A549 (cell line): ENCODE measurements around the gene HPSE. TPM values are rescaled to one million over a fixed set of nuclear protein-coding genes. Genes with fewer than 3 reads are reported as not detected.
A peak's percentile ranks its signal among the peaks of the same experiment; 100 is the strongest.

ENCODE experiments used
- ATOH8 ChIP-seq: fragments of 250-450 bp; sonication (Bioruptor Pico); IDR thresholded peaks from 2 replicates; pipeline ENCODE4 v1.5.0; 2020; ENCODE audit warnings: low read depth, mild to moderate bottlenecking, moderate library complexity
- CBX2 ChIP-seq: fragments of 200-600 bp; sonication (generic); IDR thresholded peaks from 2 replicates; pipeline ENCODE4 v1.6.1; 2016; ENCODE audit warnings: low read depth, mild to moderate bottlenecking, borderline replicate concordance
- CBX8 ChIP-seq: fragments of 200-600 bp; sonication (generic); IDR thresholded peaks from 2 replicates; pipeline ENCODE4 v1.6.1; 2016
- CHD2 ChIP-seq: fragments of 150-350 bp; IDR thresholded peaks from 2 replicates; pipeline ENCODE4 v1.6.1; 2014; ENCODE audit warnings: low read length; ENCODE audit not compliant: partially characterized antibody
- CHD4 ChIP-seq: fragments of 200-600 bp; sonication (generic); IDR thresholded peaks from 2 replicates; pipeline ENCODE4 v1.6.1; 2016; ENCODE audit warnings: antibody characterized with exemption, mild to moderate bottlenecking, borderline replicate concordance
- E2F6 ChIP-seq: IDR thresholded peaks from 2 replicates; pipeline ENCODE4 v1.6.1; 2012; ENCODE audit warnings: low read depth, borderline replicate concordance
- EHF ChIP-seq: fragments of 250-450 bp; sonication (Bioruptor Pico); IDR thresholded peaks from 2 replicates; pipeline ENCODE4 v1.5.0; 2020; ENCODE audit warnings: mild to moderate bottlenecking
- EHMT2 ChIP-seq: fragments of 200-600 bp; sonication (generic); IDR thresholded peaks from 2 replicates; pipeline ENCODE4 v1.6.1; 2016; ENCODE audit warnings: antibody characterized with exemption, low read depth, mild to moderate bottlenecking, moderate library complexity
- ELK1 ChIP-seq: fragments of 150-350 bp; IDR thresholded peaks from 2 replicates; pipeline ENCODE4 v1.6.1; 2014; ENCODE audit warnings: low read depth, mild to moderate bottlenecking, low read length
- EP300 ChIP-seq, 2 experiments: fragments of >200 bp; sonication (Bioruptor Twin); formaldehyde crosslinking; IDR thresholded peaks; 2 replicates in 1 of 2; 3 replicates in 1 of 2; pipeline ENCODE4 v1.6.1; 2016 to 2017
- ESRRA ChIP-seq: fragments of 150-350 bp; IDR thresholded peaks from 2 replicates; pipeline ENCODE4 v1.6.1; 2014; ENCODE audit warnings: mild to moderate bottlenecking, low read length, borderline replicate concordance
- HDAC2 ChIP-seq: fragments of 200-600 bp; sonication (generic); IDR thresholded peaks from 2 replicates; pipeline ENCODE4 v1.6.1; 2016
- HOXB13 ChIP-seq: fragments of 250-450 bp; sonication (Bioruptor Pico); IDR thresholded peaks from 2 replicates; pipeline ENCODE4 v1.5.0; 2020; ENCODE audit warnings: low read depth, mild to moderate bottlenecking, moderate library complexity
- HOXB5 ChIP-seq: fragments of 250-450 bp; sonication (Bioruptor Pico); IDR thresholded peaks from 2 replicates; pipeline ENCODE4 v1.5.0; 2020; ENCODE audit warnings: mild to moderate bottlenecking, moderate library complexity
- JUN ChIP-seq, 2 experiments: fragments of >200 bp; sonication (Bioruptor Twin); formaldehyde crosslinking; IDR thresholded peaks; 2 replicates in 1 of 2; 3 replicates in 1 of 2; pipeline ENCODE4 v1.6.1; 2016 to 2017
- MAFK ChIP-seq: fragments of 450-650 bp; IDR thresholded peaks from 2 replicates; pipeline ENCODE4 v1.6.1; 2014; ENCODE audit not compliant: partially characterized antibody
- MAZ ChIP-seq: fragments of 150-350 bp; IDR thresholded peaks from 2 replicates; pipeline ENCODE4 v1.6.1; 2014; ENCODE audit warnings: antibody characterized with exemption, low read depth, low read length, borderline replicate concordance
- MYC ChIP-seq: IDR thresholded peaks from 2 replicates; pipeline ENCODE4 v1.6.1; 2012; ENCODE audit warnings: mild to moderate bottlenecking, inconsistent platforms, low read length, improper control_type of control experiment, borderline replicate concordance
- NFE2L2 ChIP-seq: fragments of 150-350 bp; conservative IDR thresholded peaks from 2 replicates; pipeline ENCODE4 v1.6.1; 2014; ENCODE audit warnings: low read length
- NPAS2 ChIP-seq: fragments of 250-450 bp; sonication (Bioruptor Pico); IDR thresholded peaks from 2 replicates; pipeline ENCODE4 v1.8.0; 2022; ENCODE audit warnings: mild to moderate bottlenecking, moderate library complexity, borderline replicate concordance
- POLR2A ChIP-seq: IDR thresholded peaks from 2 replicates; pipeline ENCODE4 v1.6.1; 2012; ENCODE audit warnings: mild to moderate bottlenecking, low read length
- POLR2AphosphoS2 ChIP-seq: conservative IDR thresholded peaks from 2 replicates; pipeline ENCODE4 v1.6.1; 2012; ENCODE audit warnings: low read length, improper control_type of control experiment, inconsistent platforms
- RAD21 ChIP-seq, 2 experiments: fragments of >200 bp in 1 of 2; sonication (Bioruptor Twin) in 1 of 2; formaldehyde crosslinking in 1 of 2; IDR thresholded peaks in 1 of 2; conservative IDR thresholded peaks in 1 of 2; 2 replicates in 1 of 2; 3 replicates in 1 of 2; pipeline ENCODE4 v1.6.1; 2012 to 2018; ENCODE audit warnings: inconsistent platforms in 1 of 2
- RARB ChIP-seq: fragments of 250-450 bp; sonication (Bioruptor Pico); IDR thresholded peaks from 2 replicates; pipeline ENCODE4 v1.8.0; 2021; ENCODE audit warnings: mild to moderate bottlenecking, moderate library complexity
- RFX5 ChIP-seq: fragments of 450-650 bp; IDR thresholded peaks from 2 replicates; pipeline ENCODE4 v1.7.1; 2014; ENCODE audit warnings: antibody characterized with exemption, mild to moderate bottlenecking, moderate library complexity
- SMC3 ChIP-seq: fragments of >200 bp; sonication (Bioruptor Twin); formaldehyde crosslinking; IDR thresholded peaks from 3 replicates; pipeline ENCODE4 v1.6.1; 2018; ENCODE audit warnings: inconsistent platforms
- SREBF2 ChIP-seq: fragments of 450-650 bp; IDR thresholded peaks from 2 replicates; pipeline ENCODE4 v1.6.1; 2014; ENCODE audit warnings: mild to moderate bottlenecking, moderate library complexity
- TFCP2L1 ChIP-seq: fragments of 250-450 bp; sonication (Bioruptor Pico); IDR thresholded peaks from 2 replicates; pipeline ENCODE4 v1.5.0; 2021; ENCODE audit warnings: mild to moderate bottlenecking
- TP53 ChIP-seq: fragments of 250-450 bp; sonication (Bioruptor Pico); IDR thresholded peaks from 2 replicates; pipeline ENCODE4 v1.5.0; 2021; ENCODE audit warnings: mild to moderate bottlenecking, moderate library complexity
- ZC3H11A ChIP-seq: fragments of 450-650 bp; IDR thresholded peaks from 2 replicates; pipeline ENCODE4 v1.6.1; 2014; ENCODE audit warnings: antibody characterized with exemption, mild to moderate bottlenecking
- ZFP36 ChIP-seq: fragments of 450-650 bp; IDR thresholded peaks from 2 replicates; pipeline ENCODE4 v1.6.1; 2014; ENCODE audit warnings: borderline replicate concordance; ENCODE audit not compliant: partially characterized antibody
- polyA plus RNA-seq, 4 experiments: library from polyadenylated mRNA; depleted of rRNA in 3 of 4; stranded (reverse); fragments of >200 nt; fragmentation: RNase III in 1 of 4; extraction: RNeasy Plus Mini Kit Qiagen cat#74134 plus additional on column Dnase treatment in 1 of 4; gene quantifications; 2 replicates in 3 of 4; 3 replicates in 1 of 4; pipeline ENCODE4 v1.2.3, GENCODE V29; 2011 to 2017
- TF ChIP-seq, protein P1 (sequence below): fragments of >200 bp; sonication (Bioruptor Twin); formaldehyde crosslinking; IDR thresholded peaks from 3 replicates; pipeline ENCODE4 v1.6.1; 2016
- TF ChIP-seq, protein P2 (sequence below): IDR thresholded peaks from 2 replicates; pipeline ENCODE4 v1.6.1; 2012
- TF ChIP-seq, protein P3 (sequence below): fragments of 450-650 bp; IDR thresholded peaks from 2 replicates; pipeline ENCODE4 v1.6.1; 2014; ENCODE audit warnings: antibody characterized with exemption
- TF ChIP-seq, protein P4 (sequence below): IDR thresholded peaks from 2 replicates; pipeline ENCODE4 v1.6.1; 2012
- TF ChIP-seq, protein P5 (sequence below): fragments of 250-450 bp; sonication (Bioruptor Pico); IDR thresholded peaks from 2 replicates; pipeline ENCODE4 v1.5.0; 2021; ENCODE audit warnings: mild to moderate bottlenecking, moderate library complexity, borderline replicate concordance

Gene HPSE
- polyA plus RNA-seq, 2 of the 4 experiments (the other 2 are of a cell fraction): 0.72 to 1.7 TPM

- TF ChIP-seq MAFK (no peak), SREBF2 (no peak), SMC3 (peak; percentile 41; the same call in 2 of the 3 replicates), RARB (CRISPR knock-in tag) (no peak), ATOH8 (CRISPR knock-in tag) (no peak), CBX8 (no peak), JUN (IDR thresholded peaks at IDR 0.05) (peak; percentile 50 to 82; a peak in 4 of 5 replicates), CHD4 (no peak), HOXB13 (CRISPR knock-in tag) (no peak), ZC3H11A (no peak), NPAS2 (no peak), RFX5 (no peak), E2F6 (peak; percentile 65; the same call in 1 of the 2 replicates), HOXB5 (no peak), NFE2L2 (no peak), EHF (no peak), TFCP2L1 (CRISPR knock-in tag) (no peak), ELK1 (no peak), ESRRA (no peak), HDAC2 (no peak), EHMT2 (no peak), POLR2A (peak; percentile 90), MAZ (no peak), MYC (no peak), TP53 (no peak), ZFP36 (no peak), POLR2AphosphoS2 (no peak), RAD21 (conservative IDR thresholded peaks at IDR 0.05 in 1 of 2, IDR thresholded peaks at IDR 0.05 in 1 of 2) (peak in 1 of 2 experiments; percentile 35; a peak in 2 of 5 replicates), CHD2 (peak; percentile 80), CBX2 (no peak), EP300 (IDR thresholded peaks at IDR 0.05) (no peak)
- TF ChIP-seq, protein P1, sequence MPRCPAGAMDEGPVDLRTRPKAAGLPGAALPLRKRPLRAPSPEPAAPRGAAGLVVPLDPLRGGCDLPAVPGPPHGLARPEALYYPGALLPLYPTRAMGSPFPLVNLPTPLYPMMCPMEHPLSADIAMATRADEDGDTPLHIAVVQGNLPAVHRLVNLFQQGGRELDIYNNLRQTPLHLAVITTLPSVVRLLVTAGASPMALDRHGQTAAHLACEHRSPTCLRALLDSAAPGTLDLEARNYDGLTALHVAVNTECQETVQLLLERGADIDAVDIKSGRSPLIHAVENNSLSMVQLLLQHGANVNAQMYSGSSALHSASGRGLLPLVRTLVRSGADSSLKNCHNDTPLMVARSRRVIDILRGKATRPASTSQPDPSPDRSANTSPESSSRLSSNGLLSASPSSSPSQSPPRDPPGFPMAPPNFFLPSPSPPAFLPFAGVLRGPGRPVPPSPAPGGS: peak; percentile 72; the same call in 2 of the 3 replicates
- TF ChIP-seq, protein P2, sequence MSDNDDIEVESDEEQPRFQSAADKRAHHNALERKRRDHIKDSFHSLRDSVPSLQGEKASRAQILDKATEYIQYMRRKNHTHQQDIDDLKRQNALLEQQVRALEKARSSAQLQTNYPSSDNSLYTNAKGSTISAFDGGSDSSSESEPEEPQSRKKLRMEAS: peak; percentile 74
- TF ChIP-seq, protein P3, sequence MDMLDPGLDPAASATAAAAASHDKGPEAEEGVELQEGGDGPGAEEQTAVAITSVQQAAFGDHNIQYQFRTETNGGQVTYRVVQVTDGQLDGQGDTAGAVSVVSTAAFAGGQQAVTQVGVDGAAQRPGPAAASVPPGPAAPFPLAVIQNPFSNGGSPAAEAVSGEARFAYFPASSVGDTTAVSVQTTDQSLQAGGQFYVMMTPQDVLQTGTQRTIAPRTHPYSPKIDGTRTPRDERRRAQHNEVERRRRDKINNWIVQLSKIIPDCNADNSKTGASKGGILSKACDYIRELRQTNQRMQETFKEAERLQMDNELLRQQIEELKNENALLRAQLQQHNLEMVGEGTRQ: no peak
- TF ChIP-seq, protein P4, sequence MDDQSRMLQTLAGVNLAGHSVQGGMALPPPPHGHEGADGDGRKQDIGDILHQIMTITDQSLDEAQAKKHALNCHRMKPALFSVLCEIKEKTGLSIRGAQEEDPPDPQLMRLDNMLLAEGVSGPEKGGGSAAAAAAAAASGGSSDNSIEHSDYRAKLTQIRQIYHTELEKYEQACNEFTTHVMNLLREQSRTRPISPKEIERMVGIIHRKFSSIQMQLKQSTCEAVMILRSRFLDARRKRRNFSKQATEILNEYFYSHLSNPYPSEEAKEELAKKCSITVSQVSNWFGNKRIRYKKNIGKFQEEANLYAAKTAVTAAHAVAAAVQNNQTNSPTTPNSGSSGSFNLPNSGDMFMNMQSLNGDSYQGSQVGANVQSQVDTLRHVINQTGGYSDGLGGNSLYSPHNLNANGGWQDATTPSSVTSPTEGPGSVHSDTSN: no peak
- TF ChIP-seq, protein P5, sequence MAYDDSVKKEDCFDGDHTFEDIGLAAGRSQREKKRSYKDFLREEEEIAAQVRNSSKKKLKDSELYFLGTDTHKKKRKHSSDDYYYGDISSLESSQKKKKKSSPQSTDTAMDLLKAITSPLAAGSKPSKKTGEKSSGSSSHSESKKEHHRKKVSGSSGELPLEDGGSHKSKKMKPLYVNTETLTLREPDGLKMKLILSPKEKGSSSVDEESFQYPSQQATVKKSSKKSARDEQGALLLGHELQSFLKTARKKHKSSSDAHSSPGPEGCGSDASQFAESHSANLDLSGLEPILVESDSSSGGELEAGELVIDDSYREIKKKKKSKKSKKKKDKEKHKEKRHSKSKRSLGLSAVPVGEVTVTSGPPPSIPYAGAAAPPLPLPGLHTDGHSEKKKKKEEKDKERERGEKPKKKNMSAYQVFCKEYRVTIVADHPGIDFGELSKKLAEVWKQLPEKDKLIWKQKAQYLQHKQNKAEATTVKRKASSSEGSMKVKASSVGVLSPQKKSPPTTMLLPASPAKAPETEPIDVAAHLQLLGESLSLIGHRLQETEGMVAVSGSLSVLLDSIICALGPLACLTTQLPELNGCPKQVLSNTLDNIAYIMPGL (CRISPR knock-in tag): no peak
Measured at GRCh38 chr4:83284193-83285054, 50.2 kb downstream of the HPSE start, which contains the start of gene COQ2 (continued).
